HG02759 (cell line): ENCODE results near the gene ZNF91.
"Not testable (repeated sequence)": the region's sequence is repeated elsewhere in the genome, so short reads cannot be mapped to it uniquely, and the experiment has no call there.

Experiments used
- ATAC-seq: cut with Tn5 transposase; IDR thresholded peaks from one replicate; pipeline ENCODE4 v1.9.1; 2021; ENCODE audit warnings: mild to moderate bottlenecking, moderate library complexity; ENCODE audit not compliant: unreplicated experiment

ZNF91 gene

DNA sequence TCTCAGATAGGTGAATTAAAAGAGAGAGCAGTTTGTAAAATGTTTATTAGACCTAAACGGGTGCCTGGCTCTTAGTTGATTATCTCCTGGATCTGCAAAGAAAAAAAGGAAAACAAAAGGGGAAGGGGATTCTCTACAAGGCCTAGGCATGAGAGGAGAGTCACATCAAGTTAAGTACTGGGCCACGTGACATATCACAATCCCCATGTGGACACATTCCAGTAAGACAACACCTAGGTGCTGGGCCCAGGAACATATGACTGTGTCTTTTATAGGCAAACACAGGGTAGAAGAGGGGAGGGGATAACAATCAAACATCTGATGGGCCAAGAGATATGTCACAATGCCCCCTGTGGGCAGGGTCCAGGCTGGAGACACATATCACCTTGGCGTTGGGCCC lies 4.2 kb upstream of the ZNF91 start:
- no peak for ATAC-seq

DNA sequence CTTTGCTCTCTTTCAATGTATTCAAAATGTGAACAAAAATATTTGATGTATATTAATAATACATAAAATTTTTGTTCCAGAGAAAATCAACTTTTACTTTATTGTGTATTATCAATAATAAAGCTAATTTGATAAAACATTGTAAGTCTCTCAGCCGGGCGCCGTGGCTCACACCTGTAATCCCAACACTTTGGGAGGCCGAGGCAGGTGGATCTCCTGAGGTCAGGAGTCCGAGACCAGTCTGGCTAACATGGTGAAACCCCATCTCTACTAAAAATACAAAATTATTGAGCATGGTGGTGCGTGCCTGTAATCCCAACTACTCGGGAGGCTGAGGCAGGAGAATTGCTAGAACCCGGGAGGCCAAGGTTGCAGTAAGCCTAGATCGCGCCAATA lies 449 bp upstream of the ZNF91 start:
- ATAC-seq: not testable (repeated sequence)

DNA sequence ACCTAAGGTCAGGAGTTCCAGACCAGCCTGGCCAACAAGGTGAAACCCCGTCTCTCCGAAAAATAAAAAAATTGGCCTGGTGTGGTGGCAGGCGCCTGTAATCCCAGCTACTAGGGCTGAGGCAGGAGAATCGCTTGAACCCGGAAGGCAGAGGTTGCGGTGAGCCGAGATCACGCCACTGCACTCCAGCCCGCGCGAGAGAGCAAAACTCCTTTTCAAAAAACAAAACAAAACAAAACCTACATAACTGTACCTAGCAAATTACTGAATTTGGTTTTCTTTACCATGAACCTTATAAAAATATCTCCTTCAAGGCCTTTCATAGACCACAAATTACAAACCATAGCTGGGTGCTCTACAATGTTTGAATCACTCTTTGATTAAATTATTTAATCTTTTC lies 760 bp downstream of the ZNF91 start:
- ATAC-seq: no peak

DNA sequence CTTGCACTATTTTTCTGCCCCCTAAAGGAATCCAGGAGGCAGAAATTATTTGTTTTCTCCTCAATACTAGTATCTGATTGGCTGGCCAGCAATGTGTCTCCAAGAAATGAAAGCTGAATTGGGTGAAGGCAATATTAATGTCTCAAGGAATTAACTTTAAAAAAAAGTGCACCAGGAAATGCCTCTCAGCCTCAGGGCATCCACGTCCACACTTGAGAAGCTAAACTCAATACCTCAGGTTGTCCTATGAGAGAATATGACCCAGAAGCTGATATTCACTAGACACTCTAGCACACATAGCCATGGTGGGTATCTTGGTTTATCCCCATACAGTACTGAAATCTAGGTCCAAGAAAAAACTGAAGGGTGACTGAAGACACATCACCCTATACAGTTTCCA lies 2.1 kb downstream of the ZNF91 start:
- no peak for ATAC-seq

- ATAC-seq: no peak
These were observed 4.0 kb downstream of the ZNF91 start for GRCh38 chr19:23391236-23391635.

DNA sequence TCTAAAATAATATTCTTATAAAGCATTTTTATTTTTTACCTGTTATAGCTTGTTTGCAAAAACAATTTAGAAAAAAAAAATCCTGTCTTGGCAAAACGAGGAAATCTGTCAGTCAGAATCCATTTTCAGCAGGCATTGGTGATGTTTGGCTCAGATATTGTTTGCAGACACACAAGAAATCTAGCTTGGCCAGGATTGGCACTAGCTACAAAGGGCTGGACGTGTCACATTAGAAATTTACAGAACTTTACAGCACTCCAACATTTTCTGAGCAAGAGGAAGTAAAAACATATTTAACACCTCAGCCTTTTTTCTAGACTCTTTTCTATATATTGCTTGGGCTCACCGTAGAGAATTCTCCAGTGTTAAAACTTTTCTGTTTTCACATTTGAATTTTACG lies 9.9 kb downstream of the ZNF91 start:
- ATAC-seq: no peak

DNA sequence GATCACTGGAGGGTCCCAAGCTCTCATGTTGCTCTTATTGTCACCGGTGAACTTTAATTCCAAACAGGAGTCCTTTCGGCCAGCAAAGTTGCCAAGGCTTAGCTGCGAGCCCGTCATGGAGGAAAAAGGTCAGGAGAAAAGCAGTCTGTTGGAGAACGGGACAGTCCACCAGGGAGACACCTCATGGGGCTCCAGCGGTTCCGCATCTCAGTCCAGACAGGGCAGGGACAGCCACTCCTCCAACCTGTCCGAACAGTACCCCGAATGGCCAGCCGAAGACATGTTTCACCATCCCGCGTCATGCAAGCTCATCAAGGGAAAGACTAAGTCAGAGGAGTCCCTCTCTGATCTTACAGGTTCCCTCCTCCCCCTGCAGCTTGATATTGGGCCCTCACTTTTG lies 10.4 kb downstream of the ZNF91 start:
- ATAC-seq: no peak

- no peak for ATAC-seq
These were observed 11.1 kb downstream of the ZNF91 start for GRCh38 chr19:23384166-23384565.

- no peak for ATAC-seq
These were observed 12.3 kb downstream of the ZNF91 start for GRCh38 chr19:23382955-23383354.

- no peak for ATAC-seq
These were observed 14.2 kb downstream of the ZNF91 start for GRCh38 chr19:23381114-23381513.

GRCh38 chr19:23379671-23380070 lies 15.6 kb downstream of the ZNF91 start:
- ATAC-seq: not testable (repeated sequence)

DNA sequence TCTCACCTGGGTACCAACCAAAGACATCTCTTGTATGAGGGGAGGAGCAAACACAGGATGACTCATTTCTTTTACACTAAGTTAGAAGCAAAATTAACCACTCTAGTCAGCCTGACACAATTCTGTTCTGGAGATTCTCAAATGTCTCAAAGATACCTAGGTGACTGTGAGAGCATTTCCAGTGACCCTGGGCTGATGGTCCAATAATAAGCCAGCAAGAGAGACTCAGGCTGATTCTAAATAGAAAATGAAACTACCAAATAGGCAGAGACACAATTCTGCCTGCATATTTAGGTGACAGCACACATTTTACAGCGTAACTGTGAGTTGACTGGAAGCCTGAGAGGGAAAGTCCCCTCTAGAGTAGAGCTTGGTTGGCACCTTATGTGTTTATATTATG lies 16.3 kb downstream of the ZNF91 start:
- no peak for ATAC-seq

GRCh38 chr19:23377276-23377675 lies 18.0 kb downstream of the ZNF91 start:
- ATAC-seq: no peak

DNA sequence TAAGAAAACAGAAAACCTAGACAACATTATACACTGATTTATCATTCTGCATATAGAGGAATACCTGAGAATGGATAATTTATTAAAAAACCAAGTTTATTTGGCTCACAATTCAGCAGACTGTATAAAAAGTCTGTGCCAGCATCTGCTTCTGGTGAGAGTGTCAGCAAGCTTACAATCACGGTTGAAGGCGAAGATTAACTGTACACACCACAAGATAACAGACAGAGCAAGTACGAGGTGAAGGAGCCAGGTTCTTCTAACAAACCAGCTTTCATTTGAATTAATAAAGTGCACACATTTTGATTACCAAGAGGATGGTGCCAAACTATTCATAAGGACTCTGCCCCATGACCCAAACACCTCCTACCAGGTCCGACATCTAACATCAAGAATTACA lies 28.8 kb downstream of the ZNF91 start:
- ATAC-seq: no peak

- ATAC-seq: not testable (repeated sequence)
These were observed 29.2 kb downstream of the ZNF91 start for GRCh38 chr19:23366031-23366430.

GRCh38 chr19:23365222-23365621 lies 30.0 kb downstream of the ZNF91 start:
- ATAC-seq: no peak

DNA sequence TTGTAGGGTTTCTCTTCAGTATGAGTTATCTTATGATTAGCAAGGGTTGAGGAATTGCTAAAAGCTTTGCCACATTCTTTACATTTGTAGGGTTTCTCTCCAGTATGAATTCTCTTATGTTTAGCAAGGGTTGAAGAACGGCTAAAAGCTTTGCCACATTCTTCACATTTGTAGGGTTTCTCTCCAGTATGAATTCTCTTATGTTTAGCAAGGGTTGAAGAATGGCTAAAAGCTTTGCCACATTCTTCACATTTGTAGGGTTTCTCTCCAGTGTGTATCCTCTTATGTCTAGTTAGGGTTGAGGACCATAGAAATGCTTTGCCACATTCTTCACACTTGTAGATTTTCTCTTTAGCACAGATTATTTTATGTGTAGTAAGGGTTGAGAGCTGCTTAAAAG lies 33.4 kb downstream of the ZNF91 start:
- ATAC-seq: not testable (repeated sequence)

DNA sequence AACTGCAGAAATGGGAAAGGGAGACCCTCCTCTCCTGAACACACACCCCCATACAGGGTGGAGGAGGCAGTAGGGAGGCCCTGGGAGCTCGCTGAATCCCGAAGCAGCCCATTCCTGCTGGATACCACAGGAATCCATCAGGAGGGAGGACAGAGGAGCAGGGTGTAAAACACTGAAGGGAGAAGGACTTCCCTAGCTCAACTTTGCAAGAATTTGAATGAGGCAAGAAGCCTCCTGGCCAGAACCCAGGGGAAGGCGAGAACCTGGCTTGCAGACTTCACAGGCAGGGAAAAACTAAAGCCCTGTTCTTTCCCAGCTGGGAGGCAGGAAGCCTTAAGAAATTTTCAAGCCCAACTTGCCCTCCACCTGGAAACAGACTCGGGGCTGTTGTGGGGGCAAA lies 43.5 kb downstream of the ZNF91 start:
- ATAC-seq: no peak

DNA sequence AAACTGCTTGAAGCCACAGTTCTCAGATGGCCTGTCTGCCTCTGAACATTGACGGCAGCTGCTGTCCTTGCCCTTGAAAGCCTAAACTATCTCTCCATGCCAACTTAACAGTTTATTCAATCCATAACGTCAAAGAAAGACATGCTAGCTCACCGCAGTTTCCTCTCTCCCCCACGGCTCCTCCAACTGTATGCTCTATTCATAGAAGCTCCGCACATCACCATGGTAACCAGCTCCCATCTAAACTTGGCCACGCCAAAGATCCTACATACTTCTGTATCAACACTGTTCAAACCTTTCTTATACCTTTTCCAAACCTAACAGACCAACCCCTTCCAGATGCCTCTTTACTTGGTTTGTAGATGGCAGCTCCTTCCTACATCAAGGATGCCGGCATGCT lies 48.6 kb downstream of the ZNF91 start:
- ATAC-seq: no peak

- no peak for ATAC-seq
These were observed 49.4 kb downstream of the ZNF91 start for GRCh38 chr19:23345838-23346237.

GRCh38 chr19:23343434-23344010 lies 51.7 kb downstream of the ZNF91 start:
- ATAC-seq: no peak

DNA sequence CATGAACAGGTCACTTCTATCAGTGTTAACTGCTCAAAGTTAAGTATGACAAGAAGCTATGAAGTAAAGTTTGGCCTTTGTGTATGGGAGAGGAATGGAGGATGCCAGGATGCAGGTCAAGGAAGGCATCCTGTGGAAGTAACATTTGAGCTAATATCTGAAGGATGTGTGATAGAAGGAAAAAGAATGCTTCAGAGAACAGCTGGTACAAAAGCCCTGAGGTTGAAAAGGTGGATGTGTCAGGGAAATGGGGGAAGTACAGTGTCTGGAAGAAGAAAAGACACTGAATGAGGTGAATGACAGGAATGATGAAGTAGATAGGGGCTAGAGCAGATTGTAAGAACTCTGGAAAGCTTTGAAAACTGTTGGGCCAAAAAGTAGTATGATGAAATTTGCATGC lies 67.1 kb downstream of the ZNF91 start:
- ATAC-seq: no peak

- no peak for ATAC-seq
These were observed 73.2 kb downstream of the ZNF91 start for GRCh38 chr19:23321953-23322549.
